Measurements from ENCODE around the gene PTPN3. TPM values are rescaled to one million over a fixed set of nuclear protein-coding genes. Genes with fewer than 3 reads are reported as not detected.

PTPN3 gene
- total and polyA plus RNA-seq, 10 of the 15 experiments (the other 5 are each of a cell fraction or from before 2014, with no cell fraction given), result 0.18 to 1.3 (median 0.39) TPM

- POLR2A ChIA-PET, result no interaction called here
- H2AFZ ChIP-seq (ENCODE audit: control insufficient read depth, low read depth, low read length), result no peak overlapping the region
Observed at GRCh38 chr9:109499093-109499630, 1.1 kb upstream of the PTPN3 start.

DNA sequence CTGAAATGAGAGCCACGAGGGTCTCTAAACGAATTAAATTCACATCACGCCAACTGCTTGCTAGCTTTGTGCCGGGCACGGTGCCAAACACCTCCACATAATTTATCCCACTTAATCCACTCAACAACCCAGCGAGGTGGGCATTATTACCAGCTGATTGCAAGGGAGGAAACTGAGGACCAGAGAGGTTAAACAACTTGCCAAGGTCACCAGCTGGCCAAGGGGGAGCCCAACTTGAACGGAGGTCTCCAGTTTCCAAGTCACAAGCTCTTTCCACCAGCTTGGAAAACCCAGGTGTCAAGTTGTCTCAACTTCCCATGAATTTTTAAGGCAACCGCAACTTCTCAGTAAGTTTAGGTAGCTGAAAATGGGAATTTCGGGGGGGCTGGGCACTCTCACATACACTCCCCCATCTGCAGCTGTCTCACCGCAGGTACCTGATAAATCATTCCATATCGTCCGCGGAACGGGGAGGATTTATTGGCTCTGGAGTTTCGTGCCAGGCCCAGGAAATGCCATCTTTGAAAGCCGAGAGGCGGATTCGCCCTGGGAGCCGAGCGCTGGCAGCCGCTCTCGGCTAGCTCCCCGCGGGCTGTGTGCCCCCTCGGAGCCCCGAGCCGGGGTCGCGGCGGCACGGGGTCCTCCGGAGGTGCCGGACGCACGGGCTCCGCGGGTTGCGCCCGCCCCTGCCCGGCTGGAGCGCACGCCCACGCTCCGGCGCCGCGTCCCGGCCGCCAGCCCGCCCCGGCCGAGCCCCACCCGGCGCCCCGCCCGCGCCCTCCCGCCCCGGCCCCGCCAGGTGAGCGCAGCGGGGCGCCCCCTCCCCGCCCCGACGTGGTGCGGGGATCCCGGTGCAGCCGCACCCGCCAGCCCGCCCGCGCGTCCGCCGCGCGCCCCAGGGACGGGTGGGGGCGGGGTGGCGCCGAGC lies 617 bp downstream of the PTPN3 start:
- H3K9me3 ChIP-seq (replicated peaks; ENCODE audit: control insufficient read depth, insufficient read depth, low read length), result no peaks in the 10 kb centered on the region; the same call in 2 of the 3 replicates
- no peak overlapping the region for H2AFZ ChIP-seq (ENCODE audit: control insufficient read depth, low read depth, low read length)
- BruUV-seq (replicated peaks), result no TSS peak
- H3K4me2 ChIP-seq (ENCODE audit: control insufficient read depth, insufficient read depth), result no peak overlapping the region
- ChIA-PET SMC1A (ENCODE audit: uncharacterized antibody, unreplicated experiment) (interaction anchor here (0.6 kb wide), 1 partner anchor 69 kb away, joined by 3 read pairs; no protein-coding TSS in a partner anchor), RAD21 (ENCODE audit: unreplicated experiment) (no interaction called here), CTCF (interaction anchor here (0.6 kb wide), 1 partner anchor 1989 kb away, joined by 3 read pairs; no protein-coding TSS in a partner anchor), POLR2A (no interaction called here)
- no peaks in the 10 kb centered on the region for H3K79me2 ChIP-seq (ENCODE audit: control insufficient read depth, insufficient read depth, low read length)
- peaks cover 14 to 22% of the 10 kb centered on the region in 2 experiments for H3K27me3 ChIP-seq (replicated peaks in 1 of 2; ENCODE audit: control insufficient read depth in 2 of 2, insufficient read depth in 2 of 2, low read length in 1 of 2)
- no peak overlapping the region for H3K9ac ChIP-seq (ENCODE audit: control insufficient read depth, insufficient read depth, low read length)
- H3K36me3 ChIP-seq (ENCODE audit: control insufficient read depth in 2 of 2, insufficient read depth in 2 of 2, low read length in 1 of 2), result no peaks in the 10 kb centered on the region
- H3K27ac ChIP-seq (ENCODE audit: control insufficient read depth, insufficient read depth), result no peak overlapping the region
- WGBS (ENCODE audit: insufficient coverage, insufficient replicate concordance, low lambda C conversion rate, missing lambda C conversion rate), result 23% methylated on average over 27 of the region's 82 CpGs
- in situ Hi-C loops (cut with MboI) (no loop called here), intact Hi-C loops (cut with micrococcal nuclease; ENCODE audit: unreplicated experiment) (no loop called here)
- H3K4me1 ChIP-seq (ENCODE audit: control insufficient read depth, insufficient read depth, low read length), result no peaks in the 10 kb centered on the region
- no peak for ATAC-seq
- no peak for FAIRE-seq
- H3K4me3 ChIP-seq, result no peak overlapping the region
- no peaks in the 10 kb centered on the region for H4K20me1 ChIP-seq (ENCODE audit: control insufficient read depth, insufficient read depth)
- no peak for DNase-seq (ENCODE audit: low read depth, low spot score)
- TF ChIP-seq ZZZ3 (IDR thresholded peaks at IDR 0.05; ENCODE audit: control insufficient read depth, insufficient read length, low read depth), result no peak
- no peak for TF ChIP-seq RCOR1 (conservative IDR thresholded peaks at IDR 0.05; ENCODE audit: low read depth, low read length)
- TF ChIP-seq, protein P1, sequence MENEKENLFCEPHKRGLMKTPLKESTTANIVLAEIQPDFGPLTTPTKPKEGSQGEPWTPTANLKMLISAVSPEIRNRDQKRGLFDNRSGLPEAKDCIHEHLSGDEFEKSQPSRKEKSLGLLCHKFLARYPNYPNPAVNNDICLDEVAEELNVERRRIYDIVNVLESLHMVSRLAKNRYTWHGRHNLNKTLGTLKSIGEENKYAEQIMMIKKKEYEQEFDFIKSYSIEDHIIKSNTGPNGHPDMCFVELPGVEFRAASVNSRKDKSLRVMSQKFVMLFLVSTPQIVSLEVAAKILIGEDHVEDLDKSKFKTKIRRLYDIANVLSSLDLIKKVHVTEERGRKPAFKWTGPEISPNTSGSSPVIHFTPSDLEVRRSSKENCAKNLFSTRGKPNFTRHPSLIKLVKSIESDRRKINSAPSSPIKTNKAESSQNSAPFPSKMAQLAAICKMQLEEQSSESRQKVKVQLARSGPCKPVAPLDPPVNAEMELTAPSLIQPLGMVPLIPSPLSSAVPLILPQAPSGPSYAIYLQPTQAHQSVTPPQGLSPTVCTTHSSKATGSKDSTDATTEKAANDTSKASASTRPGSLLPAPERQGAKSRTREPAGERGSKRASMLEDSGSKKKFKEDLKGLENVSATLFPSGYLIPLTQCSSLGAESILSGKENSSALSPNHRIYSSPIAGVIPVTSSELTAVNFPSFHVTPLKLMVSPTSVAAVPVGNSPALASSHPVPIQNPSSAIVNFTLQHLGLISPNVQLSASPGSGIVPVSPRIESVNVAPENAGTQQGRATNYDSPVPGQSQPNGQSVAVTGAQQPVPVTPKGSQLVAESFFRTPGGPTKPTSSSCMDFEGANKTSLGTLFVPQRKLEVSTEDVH (IDR thresholded peaks at IDR 0.05; ENCODE audit: low read depth, partially characterized antibody), result no peak
- no peak for TF ChIP-seq SREBF2 (IDR thresholded peaks at IDR 0.05; ENCODE audit: low read length)
- TF ChIP-seq RELA (IDR thresholded peaks at IDR 0.05; ENCODE audit: borderline replicate concordance, partially characterized antibody), result no peak
- no peak for TF ChIP-seq CREM (IDR thresholded peaks at IDR 0.05; ENCODE audit: low read depth)
- no peak for TF ChIP-seq BHLHE40 (IDR thresholded peaks at IDR 0.05; ENCODE audit: borderline replicate concordance in 1 of 2, low read depth in 2 of 2, low read length in 1 of 2)
- TF ChIP-seq CHD1 (IDR thresholded peaks at IDR 0.05; ENCODE audit: low read depth, low read length), result no peak
- no peak for TF ChIP-seq BRCA1 (IDR thresholded peaks at IDR 0.05; ENCODE audit: low read depth, low read length)
- no peak for TF ChIP-seq SIN3A (IDR thresholded peaks at IDR 0.05; ENCODE audit: low read depth, low read length)
- no peak for TF ChIP-seq NFIC (IDR thresholded peaks at IDR 0.05; ENCODE audit: low read depth, low read length)
- TF ChIP-seq CHD4 (IDR thresholded peaks at IDR 0.05), result no peak

More at GRCh38 chr9:109499093-109499630, 1.1 kb upstream of the PTPN3 start:
- in situ Hi-C loops (cut with MboI), result no loop called here
- Histone ChIP-seq H3K4me1 (ENCODE audit: control insufficient read depth, insufficient read depth, low read length) (no peaks in the 10 kb centered on the region), H3K27ac (ENCODE audit: control insufficient read depth, insufficient read depth) (no peak overlapping the region), H3K4me3 (no peak overlapping the region), H4K20me1 (ENCODE audit: control insufficient read depth, insufficient read depth) (no peaks in the 10 kb centered on the region), H3K36me3 (ENCODE audit: control insufficient read depth in 2 of 2, insufficient read depth in 2 of 2, low read length in 1 of 2) (no peaks in the 10 kb centered on the region), H3K9me3 (replicated peaks; ENCODE audit: control insufficient read depth, insufficient read depth, low read length) (no peaks in the 10 kb centered on the region; the same call in 2 of the 3 replicates), H3K9ac (ENCODE audit: control insufficient read depth, insufficient read depth, low read length) (no peak overlapping the region), H3K4me2 (ENCODE audit: control insufficient read depth, insufficient read depth) (no peak overlapping the region), H3K27me3 (replicated peaks in 1 of 2; ENCODE audit: control insufficient read depth in 2 of 2, insufficient read depth in 2 of 2, low read length in 1 of 2) (peaks cover 15 to 22% of the 10 kb centered on the region in 2 experiments), H3K79me2 (ENCODE audit: control insufficient read depth, insufficient read depth, low read length) (no peaks in the 10 kb centered on the region)
- CTCF ChIA-PET, result no interaction called here
- SMC1A ChIA-PET (ENCODE audit: uncharacterized antibody, unreplicated experiment), result no interaction called here
- no peak for DNase-seq (ENCODE audit: low read depth, low spot score)
- RAD21 ChIA-PET (ENCODE audit: unreplicated experiment), result no interaction called here
- ATAC-seq, result no peak
- TF ChIP-seq ZNF207 (IDR thresholded peaks at IDR 0.05; ENCODE audit: borderline replicate concordance) (no peak), NFXL1 (IDR thresholded peaks at IDR 0.05; ENCODE audit: borderline replicate concordance) (no peak), DPF2 (IDR thresholded peaks at IDR 0.05) (no peak), EED (IDR thresholded peaks at IDR 0.05; ENCODE audit: low read depth) (no peak), NR2C2 (IDR thresholded peaks at IDR 0.05; ENCODE audit: borderline replicate concordance, control insufficient read depth, insufficient read length, low read depth) (no peak)
- intact Hi-C loops (cut with micrococcal nuclease; ENCODE audit: unreplicated experiment), result no loop called here
- FAIRE-seq, result no peak
- WGBS (ENCODE audit: insufficient coverage, insufficient replicate concordance, low lambda C conversion rate, missing lambda C conversion rate), result 44% methylated on average over 12 of the region's 12 CpGs
- BruUV-seq (replicated peaks), result no TSS peak

All from GM12878 (cell line).